H1 (cell line): Measurements from ENCODE around the gene ATP6V1B1.

Experiments
- BRCA1 ChIP-seq: IDR thresholded peaks from 2 replicates; pipeline ENCODE4 v1.6.1; 2012; ENCODE audit warnings: low read depth, low read length, improper control_type of control experiment
- CBX8 ChIP-seq: fragments of 300-800, 300-1000 bp; sonication (generic); IDR thresholded peaks from 2 replicates; pipeline ENCODE4 v1.7.1; 2016; ENCODE audit warnings: low read depth, low read length, borderline replicate concordance
- EP300 ChIP-seq, 2 experiments: IDR thresholded peaks; 1 replicate in 1 of 2; 2 replicates in 1 of 2; pipeline ENCODE4 v1.6.1; 2011 to 2012; ENCODE audit warnings: low read depth in 2 of 2, low read length in 2 of 2, mild to moderate bottlenecking in 2 of 2, borderline replicate concordance in 1 of 2, inconsistent platforms in 1 of 2, moderate library complexity in 1 of 2
- GABPA ChIP-seq: IDR thresholded peaks from 2 replicates; pipeline ENCODE4 v1.6.1; 2011; ENCODE audit warnings: mild to moderate bottlenecking, low read length, moderate library complexity, borderline replicate concordance; ENCODE audit not compliant: insufficient read depth
- POLR2A ChIP-seq, 2 experiments: IDR thresholded peaks; 1 replicate in 1 of 2; 2 replicates in 1 of 2; pipeline ENCODE4 v1.6.1; 2011; ENCODE audit warnings: low read depth in 2 of 2, low read length in 2 of 2, mild to moderate bottlenecking in 2 of 2; ENCODE audit errors: control extremely low read depth in 1 of 2
- RFX5 ChIP-seq: IDR thresholded peaks from 2 replicates; pipeline ENCODE4 v1.6.1; 2011; ENCODE audit warnings: low read depth, low read length, improper control_type of control experiment, borderline replicate concordance
- SP4 ChIP-seq: IDR thresholded peaks from 2 replicates; pipeline ENCODE4 v1.6.1; 2012; ENCODE audit warnings: low read length, inconsistent platforms
- YY1 ChIP-seq: IDR thresholded peaks from 2 replicates; pipeline ENCODE4 v1.6.1; 2011; ENCODE audit warnings: low read depth, mild to moderate bottlenecking, low read length
- TF ChIP-seq, protein P1 (sequence below), 3 experiments: IDR thresholded peaks; 1 replicate in 2 of 3; 2 replicates in 1 of 3; pipeline versions ENCODE4 v1.5.1 to v1.6.1; 2011; ENCODE audit warnings: low read length in 3 of 3, mild to moderate bottlenecking in 3 of 3, inconsistent platforms in 2 of 3, low read depth in 1 of 3, moderate library complexity in 1 of 3; ENCODE audit not compliant: insufficient read depth in 1 of 3; ENCODE audit errors: control extremely low read depth in 1 of 3
- TF ChIP-seq, protein P2 (sequence below): IDR thresholded peaks from 2 replicates; pipeline ENCODE4 v1.6.1; 2012; ENCODE audit warnings: inconsistent platforms

GRCh38 chr2:70890469-70891065, 45.1 kb upstream of the ATP6V1B1 start:
- TF ChIP-seq, protein P1, sequence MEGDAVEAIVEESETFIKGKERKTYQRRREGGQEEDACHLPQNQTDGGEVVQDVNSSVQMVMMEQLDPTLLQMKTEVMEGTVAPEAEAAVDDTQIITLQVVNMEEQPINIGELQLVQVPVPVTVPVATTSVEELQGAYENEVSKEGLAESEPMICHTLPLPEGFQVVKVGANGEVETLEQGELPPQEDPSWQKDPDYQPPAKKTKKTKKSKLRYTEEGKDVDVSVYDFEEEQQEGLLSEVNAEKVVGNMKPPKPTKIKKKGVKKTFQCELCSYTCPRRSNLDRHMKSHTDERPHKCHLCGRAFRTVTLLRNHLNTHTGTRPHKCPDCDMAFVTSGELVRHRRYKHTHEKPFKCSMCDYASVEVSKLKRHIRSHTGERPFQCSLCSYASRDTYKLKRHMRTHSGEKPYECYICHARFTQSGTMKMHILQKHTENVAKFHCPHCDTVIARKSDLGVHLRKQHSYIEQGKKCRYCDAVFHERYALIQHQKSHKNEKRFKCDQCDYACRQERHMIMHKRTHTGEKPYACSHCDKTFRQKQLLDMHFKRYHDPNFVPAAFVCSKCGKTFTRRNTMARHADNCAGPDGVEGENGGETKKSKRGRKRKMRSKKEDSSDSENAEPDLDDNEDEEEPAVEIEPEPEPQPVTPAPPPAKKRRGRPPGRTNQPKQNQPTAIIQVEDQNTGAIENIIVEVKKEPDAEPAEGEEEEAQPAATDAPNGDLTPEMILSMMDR (IDR thresholded peaks at IDR 0.05; ENCODE audit: control extremely low read depth in 1 of 3, insufficient read depth in 1 of 3, low read depth in 1 of 3, low read length in 3 of 3), result no peak
- TF ChIP-seq POLR2A (IDR thresholded peaks at IDR 0.05; ENCODE audit: control extremely low read depth in 1 of 2, low read depth in 2 of 2, low read length in 2 of 2) (no peak), YY1 (no peak), SP4 (no peak), EP300 (IDR thresholded peaks at IDR 0.05; ENCODE audit: borderline replicate concordance in 1 of 2, low read depth in 2 of 2, low read length in 2 of 2) (no peak), CBX8 (no peak), RFX5 (no peak), GABPA (no peak), BRCA1 (no peak)
- TF ChIP-seq, protein P2, sequence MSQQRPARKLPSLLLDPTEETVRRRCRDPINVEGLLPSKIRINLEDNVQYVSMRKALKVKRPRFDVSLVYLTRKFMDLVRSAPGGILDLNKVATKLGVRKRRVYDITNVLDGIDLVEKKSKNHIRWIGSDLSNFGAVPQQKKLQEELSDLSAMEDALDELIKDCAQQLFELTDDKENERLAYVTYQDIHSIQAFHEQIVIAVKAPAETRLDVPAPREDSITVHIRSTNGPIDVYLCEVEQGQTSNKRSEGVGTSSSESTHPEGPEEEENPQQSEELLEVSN, result no peak
